ENCODE results near the gene C5orf63. TPM values are rescaled to one million over a fixed set of nuclear protein-coding genes. Genes with fewer than 3 reads are reported as not detected.

The C5orf63 gene
- total RNA-seq, 1 donor from 2014 or later = 2.3 TPM

DNA sequence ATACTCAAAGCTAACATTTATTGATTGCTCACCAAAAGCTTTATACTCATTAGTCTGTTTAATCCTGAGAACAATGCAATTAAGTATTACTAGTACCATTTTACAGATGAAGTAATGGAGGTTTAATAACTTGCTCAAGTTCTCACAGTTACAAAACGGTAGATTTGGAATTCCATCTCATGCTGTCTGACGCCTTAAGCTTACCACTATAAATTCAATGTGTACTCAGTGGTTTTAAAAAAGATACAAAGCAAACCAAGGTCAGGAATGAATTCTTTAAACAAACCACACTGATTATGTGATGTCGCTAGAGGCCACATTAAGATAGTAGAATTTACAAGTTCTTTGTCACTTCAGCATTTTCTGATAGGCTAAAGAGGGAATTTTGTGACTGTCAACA lies 1.2 kb upstream of the C5orf63 start:
- H3K4me1 Mint-ChIP-seq = peaks cover 15% of the 10 kb centered on the region
- no peaks in the 10 kb centered on the region for H3K27me3 Mint-ChIP-seq (ENCODE audit: low read depth)
- no peaks in the 10 kb centered on the region for H3K36me3 Mint-ChIP-seq (ENCODE audit: low read depth)
- TF ChIP-seq, protein P1, sequence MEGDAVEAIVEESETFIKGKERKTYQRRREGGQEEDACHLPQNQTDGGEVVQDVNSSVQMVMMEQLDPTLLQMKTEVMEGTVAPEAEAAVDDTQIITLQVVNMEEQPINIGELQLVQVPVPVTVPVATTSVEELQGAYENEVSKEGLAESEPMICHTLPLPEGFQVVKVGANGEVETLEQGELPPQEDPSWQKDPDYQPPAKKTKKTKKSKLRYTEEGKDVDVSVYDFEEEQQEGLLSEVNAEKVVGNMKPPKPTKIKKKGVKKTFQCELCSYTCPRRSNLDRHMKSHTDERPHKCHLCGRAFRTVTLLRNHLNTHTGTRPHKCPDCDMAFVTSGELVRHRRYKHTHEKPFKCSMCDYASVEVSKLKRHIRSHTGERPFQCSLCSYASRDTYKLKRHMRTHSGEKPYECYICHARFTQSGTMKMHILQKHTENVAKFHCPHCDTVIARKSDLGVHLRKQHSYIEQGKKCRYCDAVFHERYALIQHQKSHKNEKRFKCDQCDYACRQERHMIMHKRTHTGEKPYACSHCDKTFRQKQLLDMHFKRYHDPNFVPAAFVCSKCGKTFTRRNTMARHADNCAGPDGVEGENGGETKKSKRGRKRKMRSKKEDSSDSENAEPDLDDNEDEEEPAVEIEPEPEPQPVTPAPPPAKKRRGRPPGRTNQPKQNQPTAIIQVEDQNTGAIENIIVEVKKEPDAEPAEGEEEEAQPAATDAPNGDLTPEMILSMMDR (conservative IDR thresholded peaks at IDR 0.05) = no peak
- no peak overlapping the region for H3K27ac Mint-ChIP-seq (ENCODE audit: unreplicated experiment)
- no peak for DNase-seq (ENCODE audit: low read depth, low spot score)
- H3K9me3 Mint-ChIP-seq = no peaks in the 10 kb centered on the region
- H3K4me3 Mint-ChIP-seq = no peak overlapping the region

DNA sequence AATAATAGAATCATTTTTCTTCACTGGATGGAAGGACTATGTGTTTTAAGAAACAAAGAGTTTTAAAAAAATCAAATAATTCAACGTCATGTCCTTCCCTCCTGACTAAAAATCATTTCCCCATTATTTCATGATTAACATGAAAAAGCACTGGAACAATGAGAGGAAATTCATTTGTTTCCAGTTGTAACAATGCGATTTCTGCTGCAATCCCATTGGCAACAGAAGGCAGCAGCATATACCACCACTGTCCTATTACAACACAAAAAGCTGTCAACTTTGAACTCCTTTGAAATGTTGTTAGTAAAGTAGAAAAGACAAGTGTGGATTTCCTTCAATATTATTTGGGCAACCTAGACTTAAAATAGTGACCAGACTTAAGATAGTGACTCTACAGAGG lies 3.1 kb downstream of the C5orf63 start:
- no peak overlapping the region for H3K27ac Mint-ChIP-seq (ENCODE audit: unreplicated experiment)
- no peaks in the 10 kb centered on the region for H3K9me3 Mint-ChIP-seq
- H3K4me3 Mint-ChIP-seq = no peak overlapping the region
- no peaks in the 10 kb centered on the region for H3K4me1 Mint-ChIP-seq
- no peaks in the 10 kb centered on the region for H3K36me3 Mint-ChIP-seq (ENCODE audit: low read depth)
- TF ChIP-seq, protein P1 (conservative IDR thresholded peaks at IDR 0.05) = no peak
- H3K27me3 Mint-ChIP-seq (ENCODE audit: low read depth) = no peaks in the 10 kb centered on the region
- DNase-seq (ENCODE audit: low read depth, low spot score) = no peak

DNA sequence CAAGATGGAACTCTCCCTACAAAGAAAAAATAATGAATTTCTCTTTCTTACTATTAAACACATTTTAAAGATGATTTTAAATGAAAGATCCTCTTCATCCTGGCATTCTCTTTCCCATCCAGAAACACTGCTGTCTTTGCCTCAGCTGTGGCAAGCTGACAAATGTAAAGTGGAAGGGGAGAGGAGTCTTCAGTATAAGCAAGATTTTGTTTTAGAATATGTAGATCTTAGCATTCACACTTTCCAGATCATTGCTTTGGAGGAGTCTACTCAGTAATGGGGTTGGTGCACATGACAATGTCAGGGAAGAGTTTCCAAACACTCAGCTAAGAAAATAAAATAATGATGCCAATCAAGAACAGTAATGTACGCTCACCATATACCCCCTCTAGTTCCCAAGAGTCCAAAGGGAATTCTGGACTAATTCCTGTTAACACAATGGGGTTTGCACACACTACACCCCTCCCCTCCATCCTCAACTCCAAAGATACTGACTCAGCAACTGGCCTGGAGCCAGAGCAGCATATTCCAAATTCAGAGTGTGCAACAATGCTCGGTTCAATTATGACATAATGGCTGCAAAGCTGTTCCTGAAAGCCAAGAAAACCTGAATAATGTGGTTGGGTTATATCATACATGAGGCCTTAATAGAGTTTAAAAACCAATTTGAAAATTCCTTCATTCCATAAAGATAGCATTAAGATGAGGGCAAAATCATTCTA lies 4.6 kb downstream of the C5orf63 start:
- Mint-ChIP-seq H3K9me3 (no peaks in the 10 kb centered on the region), H3K4me1 (no peaks in the 10 kb centered on the region), H3K27ac (ENCODE audit: unreplicated experiment) (no peak overlapping the region), H3K4me3 (no peak overlapping the region), H3K27me3 (ENCODE audit: low read depth) (no peaks in the 10 kb centered on the region), H3K36me3 (ENCODE audit: low read depth) (no peaks in the 10 kb centered on the region)
- TF ChIP-seq, protein P1 (conservative IDR thresholded peaks at IDR 0.05) = no peak
- no peak for DNase-seq (ENCODE audit: low read depth, low spot score)

DNA sequence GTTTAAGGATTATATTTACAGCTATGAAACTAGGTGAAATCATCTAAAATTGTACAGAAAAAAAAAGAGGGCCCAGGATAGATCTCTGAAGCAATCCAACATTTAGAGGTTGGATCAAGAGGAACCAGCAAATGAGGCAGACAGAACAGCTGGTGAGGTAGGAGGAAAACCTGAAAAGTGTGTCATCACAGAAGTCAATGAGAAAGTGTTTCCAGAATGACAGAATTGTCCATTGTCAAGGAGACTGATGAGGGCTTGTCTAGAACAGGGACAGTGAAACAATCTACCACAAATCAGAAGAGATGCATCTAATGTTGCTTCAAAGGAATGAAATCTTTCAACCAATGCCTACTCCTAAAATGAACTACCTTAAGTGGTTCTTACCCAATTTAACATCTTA lies 6.6 kb downstream of the C5orf63 start:
- H3K9me3 Mint-ChIP-seq = no peaks in the 10 kb centered on the region
- H3K36me3 Mint-ChIP-seq (ENCODE audit: low read depth) = no peaks in the 10 kb centered on the region
- TF ChIP-seq, protein P1 (conservative IDR thresholded peaks at IDR 0.05) = no peak
- no peaks in the 10 kb centered on the region for H3K27me3 Mint-ChIP-seq (ENCODE audit: low read depth)
- H3K27ac Mint-ChIP-seq (ENCODE audit: unreplicated experiment) = no peak overlapping the region
- DNase-seq (ENCODE audit: low read depth, low spot score) = no peak
- no peaks in the 10 kb centered on the region for H3K4me1 Mint-ChIP-seq
- no peak overlapping the region for H3K4me3 Mint-ChIP-seq

DNA sequence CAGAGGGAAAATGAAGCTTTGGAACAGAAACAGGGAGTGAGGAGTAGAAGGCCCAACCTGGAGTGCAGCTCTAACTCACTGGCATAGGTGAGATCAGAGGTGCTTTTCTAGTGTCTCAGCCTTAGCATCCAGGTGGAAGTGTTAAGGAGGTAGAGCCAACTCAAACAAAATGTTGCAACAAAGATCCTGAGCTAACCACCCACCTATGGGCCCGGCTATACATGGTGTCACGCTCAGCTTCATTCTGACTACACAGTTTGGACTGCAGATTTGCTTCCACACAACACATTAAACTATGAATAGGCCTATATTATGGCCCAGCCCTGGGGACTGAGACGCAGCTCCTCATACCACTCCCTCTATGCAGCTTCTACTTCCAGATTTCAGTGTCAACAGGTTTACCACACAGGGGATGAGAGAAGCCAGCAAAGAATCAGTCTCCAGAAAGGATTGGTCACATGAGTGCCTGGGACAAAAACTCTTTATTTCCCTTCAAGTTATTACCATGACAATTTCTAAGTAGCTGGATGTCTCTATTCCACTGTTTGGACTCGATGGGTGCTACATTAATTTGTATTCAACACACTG lies 9.0 kb downstream of the C5orf63 start:
- Mint-ChIP-seq H3K27me3 (ENCODE audit: low read depth) (no peaks in the 10 kb centered on the region), H3K27ac (ENCODE audit: unreplicated experiment) (no peak overlapping the region), H3K36me3 (ENCODE audit: low read depth) (no peaks in the 10 kb centered on the region), H3K9me3 (no peaks in the 10 kb centered on the region), H3K4me3 (no peak overlapping the region), H3K4me1 (no peaks in the 10 kb centered on the region)
- TF ChIP-seq, protein P1 (conservative IDR thresholded peaks at IDR 0.05) = no peak
- DNase-seq (ENCODE audit: low read depth, low spot score) = no peak
